Panc1 (cell line): ENCODE results near the gene TRPM6.

Source experiments
- CTCF ChIP-seq: fragments of 450-650 bp; IDR thresholded peaks from 2 replicates; pipeline ENCODE4 v1.5.1; 2017; ENCODE audit warnings: mild to moderate bottlenecking
- REST ChIP-seq, 2 experiments: IDR thresholded peaks; 2 replicates each; pipeline ENCODE4 v1.6.1; 2011 to 2012; ENCODE audit warnings: low read depth in 2 of 2, control low read depth in 1 of 2, low read length in 1 of 2, mild to moderate bottlenecking in 1 of 2, moderate library complexity in 1 of 2; ENCODE audit not compliant: insufficient read depth in 1 of 2
- SIN3A ChIP-seq: IDR thresholded peaks from 2 replicates; pipeline ENCODE4 v1.6.1; 2012; ENCODE audit warnings: low read depth, mild to moderate bottlenecking, low read length, moderate library complexity, borderline replicate concordance; ENCODE audit not compliant: insufficient read depth

DNA sequence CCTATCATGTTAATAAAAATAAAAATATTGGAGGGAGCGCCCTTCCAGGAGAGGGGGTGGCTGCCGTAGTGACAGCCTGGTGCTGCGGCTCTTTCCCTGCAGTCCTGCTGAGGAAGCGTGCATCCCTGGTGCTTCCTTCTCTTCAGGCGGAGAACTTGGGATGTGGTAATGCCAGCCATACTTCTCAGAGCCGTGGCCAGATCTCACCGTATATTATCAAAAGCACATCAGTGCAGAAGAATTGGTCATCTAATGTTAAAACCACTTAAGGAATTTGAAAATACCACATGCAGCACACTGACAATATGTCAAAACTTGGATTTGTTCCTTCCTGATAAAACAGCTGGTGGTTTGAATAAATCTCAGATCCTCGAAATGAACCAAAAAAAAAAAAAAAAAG, 47.3 kb upstream of the TRPM6 start:
- no peak for TF ChIP-seq CTCF
- TF ChIP-seq REST (IDR thresholded peaks at IDR 0.05; ENCODE audit: insufficient read depth in 1 of 2, low read depth in 2 of 2, low read length in 1 of 2), result no peak
- TF ChIP-seq SIN3A, result no peak
